Stomach (tissue), 4 donors: ENCODE data around the gene UNC5B.

ENCODE experiments used
- CTCF ChIP-seq, 7 experiments: fragments of 450-650 bp in 4 of 7; fragments of 200-600 bp in 3 of 7; sonication (generic) in 3 of 7; IDR thresholded peaks; one replicate each; pipeline ENCODE4 v1.5.1; 2016 to 2019; ENCODE audit warnings: antibody characterized with exemption in 7 of 7, control low read depth in 2 of 7, mild to moderate bottlenecking in 1 of 7
- POLR2A ChIP-seq, 4 donors: fragments of 450-650 bp; IDR thresholded peaks; one replicate each; pipeline ENCODE4 v1.6.1; 2016; ENCODE audit warnings: antibody characterized with exemption in 4 of 4, control low read depth in 2 of 4, mild to moderate bottlenecking in 1 of 4, moderate library complexity in 1 of 4

- TF ChIP-seq CTCF (IDR thresholded peaks at IDR 0.05) (no peak), POLR2A (IDR thresholded peaks at IDR 0.05) (no peak)
Measured at GRCh38 chr10:71191019-71191418, 21.4 kb upstream of the UNC5B start.
